Hepatocyte (in vitro differentiated cells): ENCODE measurements around the gene FAM47A.

Source experiments
- CTCF ChIP-seq: fragments of 200-600 bp; sonication (generic); IDR thresholded peaks from 2 replicates; pipeline ENCODE4 v1.5.1; 2016; ENCODE audit warnings: antibody characterized with exemption, mild to moderate bottlenecking; ENCODE audit not compliant: poor library complexity
- EZH2 ChIP-seq: fragments of 200-600 bp; sonication (generic); IDR thresholded peaks from 2 replicates; pipeline ENCODE4 v1.6.1; 2016; ENCODE audit warnings: antibody characterized with exemption, mild to moderate bottlenecking, borderline replicate concordance

- TF ChIP-seq EZH2, result no peak
- TF ChIP-seq CTCF, result no peak
These were observed 14.8 kb upstream of the FAM47A start for GRCh38 chrX:34146906-34147305.
